Epithelial cell of proximal tubule (primary cell): ENCODE measurements around the gene WBP2NL. TPM values are rescaled to one million over a fixed set of nuclear protein-coding genes. Genes with fewer than 3 reads are reported as not detected.

Experiments
- DNase-seq: peaks from one replicate; pipeline ENCODE4 v3.0.0-alpha.2; 2011; ENCODE audit warnings: low read depth
- H3K4me3 ChIP-seq: 2 replicates; pipeline ENCODE4 v1.5.1; 2011; ENCODE audit warnings: low read depth, mild to moderate bottlenecking, low read length
- total RNA-seq: library from RNA; depleted of rRNA; stranded (reverse); fragments of >200 nt; gene quantifications from 2 replicates; pipeline ENCODE4 v1.2.3, GENCODE V29; 2015
- TF ChIP-seq, protein P1 (sequence below): conservative IDR thresholded peaks from 2 replicates; pipeline ENCODE4 v1.5.1; 2012; ENCODE audit warnings: low read depth, mild to moderate bottlenecking, low read length

WBP2NL gene
- total RNA-seq, 1 donor from 2014 or later: 0.17 TPM

DNA sequence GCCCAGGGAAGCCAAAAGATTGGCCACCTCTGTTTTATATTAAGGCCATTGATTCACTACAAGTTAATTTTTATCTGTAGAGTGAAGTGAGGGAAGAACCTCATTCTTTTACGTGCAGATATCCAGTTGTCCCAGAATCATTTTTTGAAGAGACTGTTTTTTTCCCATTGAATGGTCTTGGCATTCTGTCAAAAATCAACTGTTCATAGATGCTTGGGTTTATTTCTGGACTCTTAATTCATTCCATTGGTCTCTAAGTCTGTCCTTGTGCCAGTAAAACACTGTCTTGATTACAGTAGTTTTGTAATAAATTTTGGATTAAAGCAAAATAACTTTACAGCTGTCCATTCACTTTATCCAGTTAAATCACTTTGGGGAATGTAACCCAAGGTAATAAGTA, 26.8 kb downstream of the WBP2NL start:
- DNase-seq: no peak
- no peak overlapping the region for H3K4me3 ChIP-seq
- TF ChIP-seq, protein P1, sequence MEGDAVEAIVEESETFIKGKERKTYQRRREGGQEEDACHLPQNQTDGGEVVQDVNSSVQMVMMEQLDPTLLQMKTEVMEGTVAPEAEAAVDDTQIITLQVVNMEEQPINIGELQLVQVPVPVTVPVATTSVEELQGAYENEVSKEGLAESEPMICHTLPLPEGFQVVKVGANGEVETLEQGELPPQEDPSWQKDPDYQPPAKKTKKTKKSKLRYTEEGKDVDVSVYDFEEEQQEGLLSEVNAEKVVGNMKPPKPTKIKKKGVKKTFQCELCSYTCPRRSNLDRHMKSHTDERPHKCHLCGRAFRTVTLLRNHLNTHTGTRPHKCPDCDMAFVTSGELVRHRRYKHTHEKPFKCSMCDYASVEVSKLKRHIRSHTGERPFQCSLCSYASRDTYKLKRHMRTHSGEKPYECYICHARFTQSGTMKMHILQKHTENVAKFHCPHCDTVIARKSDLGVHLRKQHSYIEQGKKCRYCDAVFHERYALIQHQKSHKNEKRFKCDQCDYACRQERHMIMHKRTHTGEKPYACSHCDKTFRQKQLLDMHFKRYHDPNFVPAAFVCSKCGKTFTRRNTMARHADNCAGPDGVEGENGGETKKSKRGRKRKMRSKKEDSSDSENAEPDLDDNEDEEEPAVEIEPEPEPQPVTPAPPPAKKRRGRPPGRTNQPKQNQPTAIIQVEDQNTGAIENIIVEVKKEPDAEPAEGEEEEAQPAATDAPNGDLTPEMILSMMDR: no peak

DNA sequence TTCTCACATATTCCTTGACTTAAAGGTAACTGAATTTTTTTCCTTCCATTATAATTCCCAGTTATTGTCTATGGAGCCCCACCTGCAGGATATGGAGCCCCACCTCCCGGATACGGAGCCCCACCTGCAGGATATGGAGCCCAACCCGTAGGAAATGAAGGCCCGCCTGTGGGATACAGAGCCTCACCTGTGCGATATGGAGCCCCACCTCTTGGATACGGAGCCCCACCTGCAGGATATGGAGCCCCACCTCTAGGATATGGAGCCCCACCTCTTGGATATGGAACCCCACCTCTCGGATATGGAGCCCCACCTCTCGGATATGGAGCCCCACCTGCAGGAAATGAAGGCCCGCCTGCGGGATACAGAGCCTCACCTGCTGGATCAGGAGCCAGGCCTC, 28.1 kb downstream of the WBP2NL start:
- no peak overlapping the region for H3K4me3 ChIP-seq
- no peak for DNase-seq
- TF ChIP-seq, protein P1: no peak

DNA sequence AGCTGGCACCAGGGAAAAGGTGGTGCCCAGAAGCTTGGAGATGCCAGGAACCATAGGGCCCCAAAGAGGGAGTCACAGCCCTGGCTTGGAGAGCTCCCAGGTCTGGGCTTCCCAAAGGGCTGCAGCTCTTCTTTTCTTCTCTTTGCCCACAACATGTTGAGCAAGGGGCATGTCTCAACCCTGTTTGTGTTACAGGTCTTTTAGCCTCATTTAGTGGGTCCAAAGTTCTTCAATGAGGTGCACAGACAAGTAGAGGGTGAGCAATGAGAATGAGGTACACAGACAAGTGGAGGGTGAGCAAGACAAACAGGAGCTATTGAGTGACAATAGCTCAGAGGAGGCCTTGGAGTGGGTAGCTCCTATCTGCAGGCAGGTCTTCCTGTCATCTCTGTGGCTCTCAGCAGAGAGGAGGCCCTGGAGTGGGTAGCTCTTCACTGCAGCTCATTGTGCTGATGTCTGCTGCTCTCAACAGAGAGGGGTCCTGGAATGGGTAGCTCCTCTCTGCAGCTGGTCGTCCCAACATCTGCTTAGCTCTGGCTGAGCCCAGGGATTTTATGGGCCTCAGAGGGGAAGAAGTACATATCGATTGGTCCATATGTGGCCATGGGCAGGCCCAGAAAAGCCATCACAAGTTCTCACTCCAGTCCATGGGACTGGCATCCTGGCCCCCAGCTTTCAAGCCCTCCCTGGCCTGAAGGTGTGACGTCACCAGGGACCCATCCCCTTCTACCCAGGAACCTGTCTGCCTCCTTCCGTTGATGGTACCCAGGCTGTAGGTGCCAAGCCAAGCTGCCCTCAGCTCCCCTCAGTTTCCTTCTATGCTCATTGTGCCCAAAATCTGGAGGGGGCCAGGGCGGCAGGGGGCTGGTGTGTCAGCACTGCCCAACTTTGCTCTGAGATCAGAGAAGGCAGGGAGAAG, 34.9 kb downstream of the WBP2NL start:
- DNase-seq: no peak
- TF ChIP-seq, protein P1: no peak
- H3K4me3 ChIP-seq: no peak overlapping the region

DNA sequence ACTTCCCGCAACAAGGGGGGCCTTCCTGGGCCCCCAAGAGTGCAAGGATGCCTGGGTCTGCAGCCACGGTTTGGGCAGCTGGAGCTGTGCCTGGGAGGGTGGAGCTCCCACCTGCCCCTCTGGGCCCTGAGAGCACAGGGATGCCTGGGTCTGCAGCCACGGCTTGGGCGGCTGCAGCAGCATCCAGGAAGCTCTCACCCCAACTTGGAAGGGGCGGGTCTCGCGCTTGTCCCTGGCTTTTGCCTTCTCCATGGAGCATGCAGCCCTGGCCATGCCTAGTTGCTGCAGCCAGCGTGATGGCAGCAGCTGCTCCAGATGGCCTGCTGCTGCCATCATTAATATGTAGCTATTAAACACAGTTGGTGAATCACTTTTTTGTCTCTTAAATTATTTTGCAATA, 36.7 kb downstream of the WBP2NL start:
- no peak overlapping the region for H3K4me3 ChIP-seq
- TF ChIP-seq, protein P1: no peak
- no peak for DNase-seq

DNA sequence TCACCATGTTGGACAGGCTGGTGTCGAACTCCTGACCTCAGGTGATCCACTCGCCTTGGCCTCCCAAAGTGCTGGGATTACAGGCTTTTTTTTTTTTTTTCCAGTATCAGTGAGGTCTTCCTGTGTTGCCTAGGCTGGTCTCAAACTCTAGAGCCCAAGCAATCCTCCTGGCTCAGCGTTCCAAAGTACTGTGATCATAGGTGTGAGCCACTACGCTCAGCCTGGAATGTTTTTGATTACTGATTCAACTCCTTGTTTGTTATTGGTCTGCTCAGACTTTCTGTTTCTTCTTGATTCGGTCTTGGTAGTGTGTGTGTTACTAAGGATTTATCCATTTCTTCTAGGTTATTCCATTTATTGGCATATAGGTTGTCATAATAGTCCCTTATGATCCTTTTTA, 40.7 kb downstream of the WBP2NL start:
- H3K4me3 ChIP-seq: no peak overlapping the region
- no peak for DNase-seq
- TF ChIP-seq, protein P1: no peak

DNA sequence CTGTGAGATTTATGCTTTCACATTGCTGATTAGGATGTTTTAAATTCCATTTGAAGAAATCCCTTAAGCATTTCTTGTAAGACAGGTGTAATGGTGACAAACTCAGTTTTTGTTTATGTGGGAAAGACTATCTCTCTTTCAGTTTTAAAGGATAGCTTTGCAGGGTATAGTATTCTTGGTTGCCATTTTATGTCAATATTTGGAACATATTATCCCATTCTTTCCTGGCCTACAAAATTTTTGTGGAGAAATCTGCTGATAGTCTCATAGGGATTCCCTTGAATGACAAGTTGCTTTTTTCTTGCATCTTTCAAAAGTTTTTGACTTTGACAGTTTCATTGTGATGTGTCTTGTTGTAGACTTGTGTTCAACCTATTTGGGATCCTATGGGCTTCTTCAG, 43.2 kb downstream of the WBP2NL start:
- TF ChIP-seq, protein P1: no peak
- no peak for DNase-seq
- H3K4me3 ChIP-seq: no peak overlapping the region
